NT2/D1 (cell line): Measurements from ENCODE around the gene LKAAEAR1.

Experiments used
- DNase-seq: peaks from one replicate; pipeline ENCODE4 v3.0.0-alpha.2; 2011; ENCODE audit warnings: low read depth, low spot score
- H3K27me3 ChIP-seq: 2 replicates; pipeline ENCODE4 v1.6.0; 2011; ENCODE audit warnings: mild to moderate bottlenecking; ENCODE audit not compliant: insufficient read length, insufficient read depth
- H3K36me3 ChIP-seq: 2 replicates; pipeline ENCODE4 v1.6.1; 2011; ENCODE audit warnings: mild to moderate bottlenecking, low read length, mixed read lengths; ENCODE audit not compliant: insufficient read depth, insufficient read length
- H3K4me1 ChIP-seq: 2 replicates; pipeline ENCODE4 v1.5.1; 2011; ENCODE audit not compliant: insufficient read depth, insufficient read length
- H3K4me3 ChIP-seq: 2 replicates; pipeline ENCODE4 v1.5.1; 2011; ENCODE audit warnings: low read depth; ENCODE audit not compliant: insufficient read length
- H3K9ac ChIP-seq: 2 replicates; pipeline ENCODE4 v1.6.0; 2011; ENCODE audit warnings: low read depth; ENCODE audit not compliant: insufficient read length
- H3K9me3 ChIP-seq: 2 replicates; pipeline ENCODE4 v1.5.1; 2011; ENCODE audit warnings: mild to moderate bottlenecking, low read length; ENCODE audit not compliant: insufficient read depth
- SUZ12 ChIP-seq: IDR thresholded peaks from 2 replicates; pipeline ENCODE4 v1.6.1; 2011; ENCODE audit not compliant: insufficient read length, insufficient read depth; ENCODE audit errors: extremely low read depth
- YY1 ChIP-seq: IDR thresholded peaks from 2 replicates; pipeline ENCODE4 v1.6.1; 2011; ENCODE audit not compliant: insufficient read length, insufficient read depth
- ZNF274 ChIP-seq: IDR thresholded peaks from 2 replicates; pipeline ENCODE4 v1.6.1; 2011; ENCODE audit warnings: mild to moderate bottlenecking, low read depth, low read length

LKAAEAR1 gene

DNA sequence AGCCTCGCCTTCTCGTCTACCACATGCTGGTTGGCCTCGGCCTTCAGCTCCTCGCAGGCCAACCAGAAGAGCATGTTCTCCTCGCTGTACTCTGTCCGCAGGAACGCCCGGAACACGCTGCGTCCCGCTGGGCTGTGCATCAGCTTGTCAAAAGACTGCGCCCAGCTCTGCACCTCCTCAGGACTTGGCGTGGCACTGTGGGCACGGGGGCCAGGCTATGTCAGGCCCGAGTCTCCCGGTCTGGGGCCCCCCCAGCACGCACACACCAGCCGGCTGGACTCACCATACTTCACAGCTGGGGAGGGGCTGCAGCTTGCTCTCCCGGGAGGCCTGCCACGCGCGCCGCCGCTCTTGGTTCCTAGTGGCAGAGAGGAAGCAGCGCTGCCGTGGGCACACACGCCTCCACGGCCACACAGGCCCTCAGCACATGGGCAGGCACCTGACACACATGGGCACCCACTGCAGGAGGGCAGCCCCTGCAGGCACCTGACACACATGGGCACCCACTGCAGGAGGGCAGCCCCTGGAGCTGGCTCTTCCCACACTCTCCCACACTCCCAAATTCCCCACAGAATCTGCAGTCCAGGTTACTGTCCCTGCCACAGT, 9.9 kb downstream of the LKAAEAR1 start:
- H3K36me3 ChIP-seq = peaks cover 55% of the 10 kb centered on the region
- no peak for DNase-seq
- no peaks in the 10 kb centered on the region for H3K9me3 ChIP-seq
- TF ChIP-seq ZNF274 (no peak), YY1 (no peak), SUZ12 (no peak)
- no peak overlapping the region for H3K4me3 ChIP-seq
- no peaks in the 10 kb centered on the region for H3K27me3 ChIP-seq
- H3K9ac ChIP-seq = no peak overlapping the region
- H3K4me1 ChIP-seq = peaks cover 15% of the 10 kb centered on the region

DNA sequence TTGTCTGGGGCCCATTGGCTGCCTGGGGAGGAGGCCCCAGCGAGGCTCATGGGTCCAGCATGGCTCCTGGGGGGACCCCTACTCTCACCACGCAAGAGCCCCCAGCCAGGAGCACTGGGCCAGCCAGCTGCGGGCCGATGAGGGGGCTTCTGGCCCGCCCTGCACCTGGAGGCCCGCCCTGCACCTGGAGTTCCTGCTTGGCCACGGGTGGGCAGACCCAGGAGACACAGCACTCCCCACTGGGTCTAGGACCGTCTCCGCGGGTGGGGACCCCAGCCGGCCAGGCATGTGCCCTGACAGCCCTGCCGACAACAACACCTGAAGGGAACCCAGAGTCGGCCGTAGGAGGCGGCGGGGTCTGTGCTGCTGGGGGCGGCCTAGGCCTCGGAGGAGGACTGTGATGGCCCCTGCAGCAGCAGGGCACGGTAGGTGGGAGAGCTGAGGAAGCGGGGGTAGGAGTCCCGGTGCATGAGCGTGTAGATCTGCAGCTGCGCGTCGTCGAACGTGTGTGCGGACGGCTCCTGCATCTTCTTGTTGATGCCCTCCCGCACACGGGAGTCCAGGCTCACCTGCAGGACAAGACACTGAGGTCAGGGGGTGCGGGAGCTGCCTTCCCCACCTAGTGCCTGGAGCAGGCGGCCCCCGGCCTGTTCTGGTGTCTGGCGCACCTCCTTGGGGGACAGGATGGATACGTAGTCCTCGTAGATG, 10.6 kb downstream of the LKAAEAR1 start:
- Histone ChIP-seq H3K9me3 (no peaks in the 10 kb centered on the region), H3K27me3 (no peaks in the 10 kb centered on the region), H3K4me3 (no peak overlapping the region), H3K9ac (no peak overlapping the region), H3K4me1 (peaks cover 19% of the 10 kb centered on the region), H3K36me3 (peaks cover 55% of the 10 kb centered on the region)
- no peak for DNase-seq
- TF ChIP-seq ZNF274 (no peak), SUZ12 (no peak), YY1 (no peak)

DNA sequence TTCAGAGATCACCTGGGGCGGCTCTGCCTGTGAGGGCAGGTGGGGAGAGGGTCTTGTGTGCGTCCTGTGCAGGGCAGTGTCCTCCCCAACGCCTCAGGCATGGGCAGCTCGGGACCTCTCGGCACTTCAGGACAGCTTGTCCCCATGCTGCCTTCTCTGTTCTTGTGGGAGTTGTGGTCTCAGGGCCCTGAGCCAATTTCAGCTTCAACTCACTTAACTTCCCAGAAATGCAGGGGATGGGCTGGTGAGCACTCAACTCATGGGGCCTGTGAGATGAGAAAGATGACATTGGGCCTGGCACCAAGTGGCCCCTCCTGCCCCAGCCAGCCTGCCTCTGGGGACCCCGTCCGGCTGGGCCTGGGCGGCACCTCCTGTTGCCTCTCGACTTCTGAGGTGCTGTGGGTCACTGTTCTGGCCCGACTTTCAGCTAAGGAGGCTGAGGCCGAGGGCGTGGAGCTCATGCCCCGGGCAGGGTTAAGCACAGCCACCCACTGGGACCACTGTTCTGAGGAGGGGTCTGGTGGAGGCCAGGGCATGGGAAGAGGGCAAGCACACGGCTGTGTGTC, 11.6 kb downstream of the LKAAEAR1 start:
- peaks cover 17% of the 10 kb centered on the region for H3K4me1 ChIP-seq
- no peak overlapping the region for H3K9ac ChIP-seq
- TF ChIP-seq YY1 (no peak), SUZ12 (no peak), ZNF274 (no peak)
- H3K27me3 ChIP-seq = no peaks in the 10 kb centered on the region
- no peak for DNase-seq
- H3K36me3 ChIP-seq = peaks cover 54% of the 10 kb centered on the region
- no peaks in the 10 kb centered on the region for H3K9me3 ChIP-seq
- no peak overlapping the region for H3K4me3 ChIP-seq

- H3K9me3 ChIP-seq = no peaks in the 10 kb centered on the region
- H3K27me3 ChIP-seq = no peaks in the 10 kb centered on the region
- no peak for DNase-seq
- no peak overlapping the region for H3K9ac ChIP-seq
- H3K4me1 ChIP-seq = peaks cover 21% of the 10 kb centered on the region
- no peak for TF ChIP-seq YY1
- no peak for TF ChIP-seq SUZ12
- no peak for TF ChIP-seq ZNF274
- H3K4me3 ChIP-seq = no peak overlapping the region
- peaks cover 51% of the 10 kb centered on the region for H3K36me3 ChIP-seq
Observed at GRCh38 chr20:64071341-64072332, 12.6 kb downstream of the LKAAEAR1 start.

DNA sequence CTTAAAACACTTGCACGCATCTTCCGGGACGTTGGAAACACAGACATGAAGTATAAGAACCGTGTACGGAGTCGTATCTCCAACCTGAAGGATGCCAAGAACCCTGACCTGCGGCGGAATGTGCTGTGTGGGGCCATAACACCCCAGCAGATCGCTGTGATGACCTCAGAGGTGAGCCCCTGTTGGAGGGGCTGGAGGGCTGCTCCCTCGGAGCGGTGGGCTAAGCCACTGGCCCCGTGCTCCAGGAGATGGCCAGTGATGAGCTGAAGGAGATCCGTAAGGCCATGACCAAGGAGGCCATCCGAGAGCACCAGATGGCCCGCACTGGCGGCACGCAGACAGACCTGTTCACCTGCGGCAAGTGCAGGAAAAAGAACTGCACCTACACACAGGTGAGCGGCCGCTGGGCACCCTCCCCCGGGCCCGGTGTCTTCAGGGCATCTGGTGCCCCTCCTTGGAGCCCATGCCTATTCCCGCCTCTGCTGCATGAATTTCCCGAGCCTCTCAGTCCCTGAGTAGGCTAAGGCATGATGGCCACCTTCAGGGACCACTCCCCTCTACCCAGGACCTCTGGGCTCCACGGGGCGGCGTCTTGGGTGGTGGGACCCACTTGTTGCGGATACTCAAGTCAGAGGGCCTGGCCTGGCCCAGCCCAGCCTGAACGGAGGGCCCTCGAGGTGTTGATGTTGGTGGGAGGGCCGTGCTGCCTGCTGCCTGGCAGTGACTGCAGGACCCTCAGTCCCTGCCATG, 13.8 kb downstream of the LKAAEAR1 start:
- DNase-seq = no peak
- Histone ChIP-seq H3K27me3 (no peaks in the 10 kb centered on the region), H3K4me1 (peaks cover 28% of the 10 kb centered on the region), H3K9ac (no peak overlapping the region), H3K36me3 (peaks cover 43% of the 10 kb centered on the region), H3K4me3 (no peak overlapping the region), H3K9me3 (no peaks in the 10 kb centered on the region)
- TF ChIP-seq SUZ12 (no peak), YY1 (no peak), ZNF274 (no peak)

- no peaks in the 10 kb centered on the region for H3K27me3 ChIP-seq
- no peak for TF ChIP-seq ZNF274
- TF ChIP-seq SUZ12 = no peak
- no peak for TF ChIP-seq YY1
- no peak overlapping the region for H3K4me3 ChIP-seq
- no peak for DNase-seq
- H3K9ac ChIP-seq = no peak overlapping the region
- H3K36me3 ChIP-seq = peaks cover 37% of the 10 kb centered on the region
- no peaks in the 10 kb centered on the region for H3K9me3 ChIP-seq
- peaks cover 32% of the 10 kb centered on the region for H3K4me1 ChIP-seq
Observed at GRCh38 chr20:64069614-64070243, 14.5 kb downstream of the LKAAEAR1 start.
